NCI-H2227 (cell line): ENCODE data around the gene TRIM28.

Experiments used
- DNase-seq: peaks from one replicate; lab custom pipeline; 2025; ENCODE audit not compliant: unreplicated experiment; lab: John Stamatoyannopoulos, UW

The TRIM28 gene

DNA sequence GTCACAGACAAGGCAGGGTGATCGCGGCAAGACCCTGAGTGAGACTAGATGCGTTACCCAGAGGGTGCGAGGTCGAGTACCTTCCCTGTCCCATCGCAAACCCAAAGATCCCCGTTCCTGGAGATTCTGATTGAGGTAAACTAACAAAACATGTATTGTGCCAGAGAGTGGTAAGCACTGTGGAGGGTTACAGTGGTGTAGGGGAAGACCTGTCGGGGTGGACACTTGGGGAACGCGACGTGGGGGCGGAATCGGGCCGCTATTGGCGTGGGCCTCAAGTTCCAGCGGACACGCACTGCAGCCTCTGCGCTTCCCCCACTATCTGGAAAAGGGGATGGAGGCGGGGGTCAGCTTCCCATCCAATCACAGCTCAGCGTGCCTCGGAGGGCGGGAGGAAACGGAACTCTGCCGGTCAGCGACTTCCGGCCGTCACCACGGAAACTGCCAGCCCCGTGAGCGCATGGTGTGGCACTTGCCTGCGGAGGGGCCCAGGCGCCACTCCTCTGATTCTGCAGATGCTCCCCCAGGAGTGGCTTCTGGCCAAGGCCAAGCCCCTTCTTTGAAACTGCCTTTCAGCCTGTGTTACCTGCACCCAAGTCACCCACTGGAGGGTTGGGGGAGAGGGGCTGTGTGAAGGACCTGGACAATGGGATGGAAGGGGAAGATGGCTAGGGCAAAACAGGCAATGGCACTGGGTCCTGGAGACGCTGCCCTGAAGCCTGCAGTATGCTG lies 15.6 kb downstream of the TRIM28 start:
- no peak for DNase-seq

DNA sequence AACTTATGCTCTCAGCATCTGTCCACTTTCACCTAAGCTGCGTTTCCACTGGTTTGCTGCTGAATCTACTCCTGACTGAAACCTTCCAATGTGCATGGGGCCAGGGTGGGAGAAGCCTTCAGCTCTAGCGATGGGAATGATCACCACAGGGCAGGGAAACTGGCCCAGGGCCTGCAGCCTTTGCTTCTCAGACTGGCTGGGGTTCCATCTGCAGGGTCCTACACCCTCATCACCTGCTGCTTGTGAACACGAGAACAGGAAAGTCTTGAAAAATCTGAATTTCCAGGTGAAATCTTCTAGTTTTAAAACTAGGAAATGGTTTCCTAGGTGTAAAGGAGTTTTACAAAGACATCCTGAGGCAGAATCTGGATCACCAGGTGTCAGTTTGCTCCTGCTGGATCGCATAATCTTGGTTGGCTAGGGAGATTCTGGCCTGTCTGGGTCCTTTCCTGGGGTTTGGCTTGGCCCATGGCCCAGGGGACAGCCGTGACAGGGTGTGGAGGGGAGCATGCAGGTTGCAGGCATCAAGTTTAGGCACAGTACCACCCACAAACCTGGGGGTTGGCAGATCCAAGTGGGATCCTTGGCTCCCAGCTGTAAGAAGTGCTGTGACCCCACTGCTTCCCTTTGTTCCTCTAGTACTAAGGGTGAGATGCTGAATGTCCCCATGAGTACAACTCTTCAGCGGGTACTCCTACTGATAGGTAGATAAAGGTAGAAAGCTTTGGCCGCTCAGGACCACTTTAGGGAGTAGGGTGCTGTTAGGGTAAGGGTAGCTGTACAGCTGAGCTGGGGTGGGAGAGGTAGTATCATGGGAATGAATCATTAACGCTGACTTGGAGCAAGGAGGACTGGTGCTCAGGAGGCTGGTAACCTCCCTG lies 16.4 kb downstream of the TRIM28 start:
- no peak for DNase-seq

DNA sequence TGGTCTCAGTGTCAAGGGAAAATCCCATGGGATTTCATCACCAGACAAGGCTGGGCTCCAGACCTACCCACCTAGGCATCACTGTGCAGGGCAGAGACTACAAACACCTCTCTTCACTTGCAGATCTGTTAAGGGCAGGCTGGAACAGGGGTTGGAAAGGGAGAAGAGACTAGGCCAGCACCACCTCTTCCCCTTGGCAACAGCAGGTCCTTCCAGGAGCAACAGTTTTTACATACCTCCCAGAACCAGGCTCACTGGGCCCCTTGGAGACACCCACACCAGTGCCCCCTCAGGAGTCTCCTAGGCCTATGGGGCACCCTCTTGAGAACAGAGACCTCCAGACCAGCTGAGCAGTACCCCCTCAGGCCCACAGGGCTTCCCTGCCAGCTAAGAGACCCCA lies 17.1 kb downstream of the TRIM28 start:
- no peak for DNase-seq

DNA sequence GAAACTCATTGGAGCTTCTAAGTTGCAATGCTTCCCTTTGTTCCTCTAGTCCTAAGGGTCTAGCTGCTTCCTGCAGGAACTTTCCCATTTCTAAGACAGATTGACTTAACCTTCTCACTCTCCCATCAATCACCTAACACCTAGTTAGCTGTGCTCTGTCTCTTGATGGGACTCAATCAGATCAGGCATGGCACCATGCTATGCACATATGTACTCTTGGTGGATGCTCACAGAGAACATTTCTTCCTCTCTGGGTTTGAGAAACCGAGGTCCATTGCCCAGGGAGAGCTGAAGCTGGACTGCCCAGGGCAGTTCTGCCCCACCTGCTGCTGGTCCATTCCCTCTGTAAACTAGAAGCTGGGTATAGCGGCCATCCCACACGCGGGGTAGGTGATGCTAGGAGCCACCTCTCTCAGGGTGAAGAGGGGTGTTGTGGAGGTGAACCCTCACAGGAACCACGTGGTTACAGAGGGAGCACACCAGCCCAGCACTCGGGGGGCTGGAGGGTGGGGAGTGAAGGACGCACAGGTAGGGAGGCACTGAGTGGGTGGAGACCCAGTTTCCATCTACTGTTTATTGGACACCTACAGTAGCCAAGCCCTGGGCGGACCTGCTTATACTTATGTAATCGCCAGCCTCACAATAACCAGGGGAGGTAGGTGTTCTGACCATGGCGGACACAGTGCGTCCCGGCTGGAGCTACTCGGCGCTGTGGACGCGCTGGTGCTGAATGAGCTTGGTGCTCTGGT lies 17.7 kb downstream of the TRIM28 start:
- no peak for DNase-seq

DNA sequence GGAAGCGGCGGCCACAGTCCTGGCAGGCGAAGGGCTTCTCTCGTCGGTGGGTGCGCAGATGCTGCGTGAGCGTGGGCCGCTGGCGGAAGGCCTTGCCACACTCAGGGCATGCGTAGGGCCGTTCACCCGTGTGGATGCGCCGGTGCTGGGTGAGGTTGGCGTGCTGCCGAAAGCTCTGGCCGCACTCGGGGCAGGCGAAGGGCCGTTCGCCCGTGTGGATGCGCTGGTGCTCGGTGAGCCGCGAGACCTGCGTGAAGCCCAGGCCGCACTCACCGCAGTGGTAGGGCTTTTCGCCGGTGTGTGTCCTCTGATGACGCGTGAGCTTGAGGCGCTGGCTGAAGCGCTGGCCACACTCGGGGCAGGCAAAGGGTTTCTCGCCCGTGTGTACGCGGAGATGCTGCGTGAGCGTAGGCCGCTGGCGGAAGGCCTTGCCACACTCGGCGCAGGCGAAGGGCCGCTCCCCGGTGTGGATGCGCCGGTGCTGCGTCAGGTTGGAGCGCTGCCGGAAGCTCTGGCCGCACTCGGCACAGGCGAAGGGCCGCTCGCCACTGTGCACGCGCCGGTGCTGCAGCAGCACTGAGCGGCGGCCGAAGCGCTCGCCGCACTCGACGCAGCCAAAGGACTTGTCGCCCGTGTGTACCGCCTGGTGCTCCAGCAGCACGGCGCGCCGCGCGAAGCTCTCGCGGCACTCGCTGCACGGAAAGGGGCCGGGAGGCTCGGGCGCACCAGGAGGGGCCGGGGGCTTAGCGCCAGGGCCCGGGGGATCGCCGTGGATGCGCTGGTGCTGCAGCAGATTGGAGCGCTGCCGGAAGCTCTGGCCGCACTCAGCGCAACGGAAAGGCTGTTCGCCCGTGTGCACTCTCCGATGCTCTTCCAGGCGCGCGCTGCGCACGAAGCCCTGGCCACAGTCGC lies 18.5 kb downstream of the TRIM28 start:
- DNase-seq: no peak

DNA sequence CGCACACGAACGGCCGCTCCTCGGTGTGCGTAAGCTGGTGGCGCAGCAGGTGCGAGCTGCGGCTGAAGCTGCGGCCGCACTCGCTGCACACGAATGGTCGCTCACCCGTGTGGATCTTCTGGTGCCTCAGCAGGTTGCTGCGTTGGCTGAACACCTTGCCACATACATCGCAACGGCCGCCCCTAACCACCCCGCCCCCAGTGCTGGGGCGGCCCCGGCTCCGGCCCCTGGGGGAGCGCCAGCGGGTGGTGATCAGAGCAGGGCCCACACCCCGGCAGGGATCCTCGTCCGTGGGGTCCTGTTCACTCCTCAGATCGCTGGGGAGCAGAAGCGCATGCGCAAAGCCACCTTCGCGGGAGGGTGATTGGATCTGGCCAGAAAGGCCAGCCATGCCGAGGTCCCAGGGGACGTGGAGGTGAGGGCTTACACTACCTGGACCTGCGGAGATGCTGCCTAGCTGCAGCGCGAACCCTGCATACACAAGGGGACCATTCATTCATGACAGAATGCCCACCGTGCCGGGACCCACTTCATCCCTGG lies 19.2 kb downstream of the TRIM28 start:
- no peak for DNase-seq

DNA sequence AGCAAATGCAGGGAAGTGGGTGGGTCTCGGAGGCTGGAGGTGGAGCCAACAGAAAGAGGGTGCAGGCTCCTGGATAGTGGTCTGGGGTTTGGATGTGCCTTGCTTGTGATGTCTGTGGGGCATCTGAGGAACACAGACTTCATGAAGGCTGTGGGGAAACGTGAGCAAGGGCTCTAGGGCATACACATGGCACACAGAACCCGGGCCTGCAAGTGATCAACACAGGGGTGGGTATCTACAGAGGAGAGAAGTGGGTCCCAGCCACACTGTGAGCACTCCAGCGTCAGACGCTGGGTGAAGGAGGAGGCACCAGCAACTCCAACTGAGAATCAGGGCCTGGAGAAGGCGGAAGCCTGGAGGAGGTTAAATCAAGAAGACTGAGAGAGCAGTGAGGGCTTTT lies 20.0 kb downstream of the TRIM28 start:
- DNase-seq: no peak

DNA sequence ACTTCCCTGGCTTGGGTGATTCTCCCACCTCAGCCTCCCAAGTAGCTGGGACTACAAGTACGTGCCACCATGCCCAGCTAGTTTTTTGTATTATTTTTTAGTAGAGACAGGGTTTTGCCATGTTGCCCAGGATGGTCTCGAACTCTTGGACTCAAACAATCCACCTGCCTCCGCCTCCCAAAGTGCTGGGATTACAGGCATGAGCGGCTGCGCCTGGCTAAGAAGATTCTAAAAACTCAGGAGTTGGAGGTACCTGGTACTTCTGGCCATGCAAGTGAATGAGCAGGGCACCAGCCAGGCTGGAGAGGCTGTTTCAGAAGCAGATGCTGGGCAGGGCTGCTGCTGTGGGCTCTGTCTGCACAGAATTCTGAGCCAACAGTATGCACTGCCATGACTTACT lies 23.1 kb downstream of the TRIM28 start:
- DNase-seq: no peak

DNA sequence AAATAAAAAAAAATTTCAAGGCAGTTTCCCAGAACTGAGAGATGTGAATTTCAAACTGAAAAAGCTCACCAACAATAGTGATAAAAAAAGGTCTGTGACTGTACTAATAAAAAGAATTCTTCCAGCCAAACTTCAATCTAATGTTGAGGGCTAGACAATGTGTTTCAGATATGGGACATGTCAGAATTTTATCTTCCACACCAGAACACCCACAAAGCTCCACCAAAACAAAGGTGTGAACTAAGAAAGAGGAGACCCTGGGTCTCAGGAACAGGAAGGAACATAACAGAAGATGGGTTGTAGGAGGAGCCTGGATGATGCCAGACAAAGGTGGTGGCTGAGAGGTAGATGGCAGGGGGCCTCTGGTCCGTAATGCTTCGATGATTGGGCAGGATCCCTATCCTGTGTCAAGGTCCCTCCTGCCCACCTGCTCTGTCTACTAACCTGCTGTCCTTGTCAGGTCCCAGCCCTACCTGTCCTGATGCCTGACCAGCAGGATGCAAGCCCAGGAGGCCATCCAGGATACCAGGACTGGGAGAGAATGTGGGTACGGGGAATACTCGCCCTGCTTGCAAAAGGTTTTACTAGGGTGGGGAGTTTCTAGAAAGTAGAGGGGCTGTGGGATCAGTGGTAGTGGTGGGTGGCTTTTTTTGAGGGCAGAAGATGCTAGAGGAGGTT lies 24.7 kb downstream of the TRIM28 start:
- no peak for DNase-seq

DNA sequence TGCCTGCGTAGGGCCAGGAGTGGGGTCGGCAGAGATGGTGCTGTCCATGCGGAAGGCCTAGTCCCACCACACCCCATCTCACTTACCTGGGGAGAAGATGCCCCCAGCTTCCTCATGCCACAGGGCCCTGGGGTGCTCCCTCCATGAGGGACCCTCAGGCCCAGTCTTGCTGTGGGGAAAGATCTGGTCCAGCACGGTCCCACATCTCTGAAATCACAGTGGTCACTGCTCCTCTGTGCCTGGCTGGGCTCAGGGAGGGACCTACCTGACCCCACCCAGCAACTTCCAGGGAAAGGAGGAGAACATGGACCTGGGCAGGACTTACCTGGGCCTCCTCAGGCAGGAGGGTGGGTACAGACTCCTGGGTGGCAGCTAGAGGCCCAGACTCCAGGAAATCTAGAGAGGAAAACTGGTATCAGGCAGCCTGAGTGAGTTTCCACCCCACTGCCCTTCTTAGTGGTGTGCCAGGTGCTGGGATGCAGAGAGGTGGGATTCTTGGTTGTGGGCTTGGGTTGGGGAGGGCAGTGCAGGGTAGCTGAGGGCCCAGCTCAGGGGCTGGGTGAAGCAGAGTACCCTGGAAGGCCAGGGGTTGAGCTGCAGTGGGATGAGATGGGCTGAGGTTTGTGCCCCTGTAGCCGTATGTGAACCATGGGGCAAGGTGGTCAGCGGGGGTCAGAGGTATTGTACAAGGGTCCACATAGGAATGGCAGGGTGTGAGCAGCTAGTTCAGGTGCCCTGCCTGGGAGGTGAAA lies 25.5 kb downstream of the TRIM28 start:
- no peak for DNase-seq

DNA sequence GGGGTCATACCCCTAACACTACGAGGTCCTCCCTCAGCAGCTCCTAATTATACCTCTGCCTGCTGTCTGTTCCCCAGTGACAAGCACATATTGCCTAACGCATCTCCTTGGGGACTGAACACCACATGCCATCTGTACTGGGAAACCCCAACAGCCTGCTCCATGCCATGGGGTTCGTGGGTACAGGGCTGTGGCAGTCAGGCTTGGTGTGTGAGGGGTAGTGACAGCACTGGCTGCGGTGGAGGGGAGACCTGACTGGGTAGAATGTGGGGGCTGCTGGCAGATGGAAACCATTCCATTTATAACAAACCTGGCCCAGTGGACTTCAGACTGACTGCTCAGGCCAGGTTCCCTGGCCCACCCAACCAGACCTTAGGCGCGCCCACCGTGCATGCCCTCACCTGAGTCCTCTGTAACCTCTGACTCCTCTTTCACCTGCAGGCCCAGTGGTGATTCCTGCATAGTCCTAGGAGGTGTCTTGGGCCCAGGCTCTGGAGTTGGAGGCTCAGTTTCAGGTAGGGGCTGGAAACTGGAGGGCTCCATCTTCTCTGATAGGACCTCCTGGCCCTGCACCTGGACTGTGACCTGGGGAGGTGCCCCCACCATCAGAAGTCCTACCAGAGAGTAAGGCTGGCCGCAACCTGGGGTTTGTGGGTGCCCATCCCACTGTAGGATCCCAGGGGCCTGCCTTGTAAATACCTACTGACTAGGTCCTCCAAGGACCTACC lies 26.2 kb downstream of the TRIM28 start:
- DNase-seq: no peak

DNA sequence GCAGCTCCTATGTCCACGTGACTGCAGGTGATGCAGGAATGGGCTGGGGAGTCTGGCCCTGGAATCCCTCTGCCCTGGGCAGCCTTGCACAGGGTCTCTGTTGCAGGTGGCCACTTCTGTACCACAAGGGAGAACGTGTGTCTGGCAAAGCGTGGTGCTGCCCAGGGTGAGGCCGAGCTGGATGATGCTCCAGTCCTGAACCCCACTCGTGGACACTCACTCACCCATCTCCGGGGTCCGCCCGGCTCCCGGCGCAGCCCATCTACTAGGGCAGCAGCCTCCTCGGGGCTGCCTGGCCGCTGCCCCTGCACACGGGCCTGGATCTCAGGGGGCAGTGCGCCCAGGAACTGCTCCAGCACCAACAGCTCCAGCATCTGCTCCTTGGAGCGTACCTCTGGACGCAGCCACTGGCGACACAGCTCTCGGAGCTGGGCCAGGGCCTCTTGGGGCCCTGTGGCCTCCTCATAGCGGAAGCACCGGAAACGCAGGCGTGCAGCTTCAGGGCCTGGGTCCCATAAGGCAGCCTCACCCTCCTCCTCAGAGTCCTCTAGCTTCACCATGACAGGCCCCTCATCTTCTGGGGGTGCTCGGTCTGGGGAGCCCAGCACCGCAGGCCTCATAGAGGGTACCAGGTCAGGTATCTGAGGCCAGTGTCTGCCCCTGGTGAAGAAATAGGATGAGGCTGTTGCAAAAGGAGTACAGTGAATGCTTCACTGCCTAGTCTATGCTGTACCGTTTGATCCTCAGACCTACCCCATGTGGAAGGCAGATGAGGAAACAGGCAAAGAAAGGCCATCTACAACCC lies 27.1 kb downstream of the TRIM28 start:
- no peak for DNase-seq

DNA sequence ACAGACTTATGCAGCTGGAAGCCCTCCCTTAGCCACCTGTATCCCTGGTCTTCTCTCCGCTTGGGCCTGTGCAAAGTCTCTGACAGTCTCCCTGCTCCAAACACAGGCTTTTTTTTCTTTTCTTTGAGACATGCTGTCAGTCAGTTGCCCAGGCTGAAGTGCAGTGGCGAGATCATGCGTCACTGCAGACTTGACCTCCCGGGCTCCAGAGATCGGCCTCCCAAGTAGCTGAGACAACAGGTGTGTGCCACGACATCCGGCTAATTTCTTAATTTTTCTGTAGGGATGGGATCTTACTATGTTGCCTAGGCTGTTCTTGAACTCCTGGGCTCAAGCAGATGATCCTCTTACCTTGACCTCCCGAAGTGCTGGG lies 27.7 kb downstream of the TRIM28 start:
- DNase-seq: no peak

DNA sequence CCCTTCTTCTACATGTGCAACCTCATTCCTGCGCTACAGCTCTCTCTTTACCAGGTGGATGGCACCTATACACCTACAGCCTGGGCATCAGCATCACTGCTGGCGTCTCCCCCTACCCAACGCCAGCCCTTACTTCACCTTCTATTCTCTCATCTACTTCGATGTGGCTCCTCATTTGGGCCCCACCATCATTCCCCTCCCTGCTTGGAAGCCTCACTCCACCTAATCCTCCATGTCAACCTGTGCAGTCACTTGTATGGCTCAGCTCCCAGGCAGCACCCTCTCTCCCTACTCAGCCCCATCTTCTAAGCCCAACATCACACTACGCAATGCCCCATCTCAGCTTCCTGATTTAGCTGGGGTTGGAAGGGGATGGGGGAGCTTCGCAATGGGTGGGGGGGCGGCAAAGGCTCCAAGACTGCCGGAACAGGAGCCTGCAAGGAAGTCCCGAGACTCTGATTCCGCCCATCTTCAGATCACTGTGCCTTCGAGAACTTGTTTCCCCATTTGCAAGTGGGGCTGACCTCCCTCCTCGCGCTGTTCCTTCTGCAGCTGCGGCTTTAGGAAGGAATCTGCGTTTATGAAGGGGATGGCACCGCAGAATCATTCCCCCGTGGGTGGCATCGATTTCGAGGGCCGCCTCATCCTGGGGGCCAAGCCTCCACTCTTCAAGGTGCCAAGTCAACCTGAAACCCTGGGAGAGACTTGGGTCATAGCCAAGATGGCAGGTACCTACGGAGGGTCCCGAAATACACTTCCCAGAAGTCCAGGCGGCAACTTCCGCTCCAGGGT lies 28.4 kb downstream of the TRIM28 start:
- no peak for DNase-seq

DNA sequence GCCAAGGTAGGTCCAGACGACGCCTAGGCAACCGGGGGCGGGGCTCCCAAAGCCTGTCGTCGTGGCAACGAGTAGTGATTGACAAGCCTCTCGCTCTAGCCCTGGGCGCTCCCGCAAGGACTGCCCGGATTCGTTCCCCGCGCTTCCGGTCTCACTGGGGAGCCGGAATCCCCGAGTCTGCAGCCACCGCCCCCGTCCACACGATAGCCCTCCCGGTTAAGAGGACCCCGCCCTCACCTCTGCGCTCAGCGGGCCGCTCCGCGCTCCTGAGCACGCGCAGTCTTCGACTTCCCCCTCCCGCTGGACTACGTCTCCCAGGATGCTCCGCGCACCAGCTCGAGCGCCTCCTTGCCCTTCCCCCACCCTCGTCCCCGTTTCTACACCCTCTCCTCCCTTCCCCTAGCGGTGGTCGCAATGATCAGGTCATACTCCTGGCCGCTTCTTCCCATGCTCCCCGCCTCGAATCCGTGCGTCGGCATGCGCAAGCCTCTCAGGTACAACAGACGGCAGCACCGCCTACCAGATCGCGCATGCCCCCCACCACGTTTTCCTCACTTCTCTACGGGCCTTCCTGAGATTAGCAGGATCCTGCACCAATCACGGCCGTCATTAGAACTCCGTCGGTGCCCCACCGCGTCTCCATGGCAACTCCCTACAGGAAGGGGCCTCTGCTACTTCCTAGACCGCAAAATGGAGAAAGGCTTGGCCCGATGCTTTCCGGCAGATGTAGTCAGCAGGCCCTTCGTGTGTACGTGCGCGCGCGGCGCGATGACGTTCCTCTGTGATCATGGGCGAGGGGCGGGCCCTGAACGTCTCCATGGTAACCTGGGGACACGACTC lies 29.2 kb downstream of the TRIM28 start, which contains the start of gene MZF1:
MZF1 (minus strand) TSS at position 518 of the 840 bp plus-strand sequence. CDS start 1,946 bp downstream, outside the sequence.
- no peak for DNase-seq

DNA sequence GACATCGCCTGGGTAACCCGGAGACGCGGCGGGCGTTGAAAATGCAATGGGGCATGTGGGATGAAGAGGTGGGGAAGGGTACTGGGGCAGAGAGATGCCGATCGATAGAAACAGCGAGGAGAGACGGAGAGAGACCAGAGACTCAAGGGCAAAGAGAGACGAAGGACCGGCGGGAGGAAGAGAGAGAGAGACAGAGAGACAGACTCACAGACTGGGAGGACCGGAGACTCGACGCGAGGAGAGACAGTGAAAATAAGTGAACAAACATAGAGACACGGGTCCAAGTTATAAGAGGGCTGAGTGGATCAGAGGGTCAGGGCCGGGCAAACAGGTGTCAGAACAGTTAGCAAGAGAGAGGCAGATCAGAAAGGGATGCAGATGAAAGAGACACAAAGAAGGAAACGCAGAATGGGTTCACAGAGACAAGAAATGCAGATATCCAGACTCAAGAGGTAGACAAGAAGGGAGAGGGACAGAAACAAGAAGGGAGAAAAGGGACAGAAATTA lies 29.8 kb downstream of the TRIM28 start:
- DNase-seq: no peak
